A549 (cell line): ENCODE results near the gene BCAS1. TPM values are rescaled to one million over a fixed set of nuclear protein-coding genes. Genes with fewer than 3 reads are reported as not detected.

Source experiments
- ATAC-seq, 2 experiments: fragments of 200-7000 bp in 1 of 2; fragments of >200 bp in 1 of 2; cut with Nextera tagmentation in 1 of 2; cut with Tn5 transposase in 1 of 2; 3 replicates each; pipeline versions ENCODE4 v1.8.0 to v1.9.1; 2018 to 2020; ENCODE audit warnings: mild to moderate bottlenecking in 1 of 2, moderate library complexity in 1 of 2
- CTCF ChIA-PET: fragments of 300-600 bp; sonication (Branson Sonifier 250); formaldehyde crosslinking; extraction: SDS; loops from one replicate; lab custom pipeline; 2021; ENCODE audit warnings: antibody characterized with exemption, inconsistent platforms; lab: Yijun Ruan, JAX
- POLR2A ChIA-PET: fragments of 350-600 bp; formaldehyde crosslinking; extraction: SDS; loops from one replicate; lab custom pipeline; 2021; ENCODE audit warnings: antibody characterized with exemption, inconsistent platforms; lab: Yijun Ruan, JAX
- DNase-seq, 2 experiments: peaks; one replicate each; pipeline versions ENCODE4 v3.0.0 to v3.0.0-alpha.2; 2011 to 2016; ENCODE audit warnings: low read depth in 1 of 2, low spot score in 1 of 2
- FAIRE-seq: peaks from 2 replicates; lab custom pipeline; 2011; peaks lifted over from hg19 to GRCh38; lab: Jason Lieb, UNC
- H3K27ac ChIP-seq, 2 experiments: fragments of >200 bp; sonication (Bioruptor Twin); formaldehyde crosslinking; 3 replicates each; pipeline ENCODE4 v1.5.1; 2016 to 2017
- H3K4me1 ChIP-seq: fragments of >200 bp; sonication (Bioruptor Twin); formaldehyde crosslinking; 3 replicates; pipeline ENCODE4 v1.6.1; 2016
- H3K4me2 ChIP-seq: fragments of >200 bp; sonication (Bioruptor Twin); formaldehyde crosslinking; 3 replicates; pipeline ENCODE4 v1.6.1; 2016
- H3K4me3 ChIP-seq: fragments of >200 bp; sonication (Bioruptor Twin); formaldehyde crosslinking; 3 replicates; pipeline ENCODE4 v1.5.1; 2016
- H3K9me3 ChIP-seq: fragments of >200 bp; sonication (Bioruptor Twin); formaldehyde crosslinking; 3 replicates; pipeline ENCODE4 v1.6.1; 2016
- ATOH8 ChIP-seq: fragments of 250-450 bp; sonication (Bioruptor Pico); IDR thresholded peaks from 2 replicates; pipeline ENCODE4 v1.5.0; 2020; ENCODE audit warnings: low read depth, mild to moderate bottlenecking, moderate library complexity
- BHLHE40 ChIP-seq: IDR thresholded peaks from 2 replicates; pipeline ENCODE4 v1.6.1; 2012; ENCODE audit warnings: low read depth, low read length, inconsistent platforms
- CBX2 ChIP-seq: fragments of 200-600 bp; sonication (generic); IDR thresholded peaks from 2 replicates; pipeline ENCODE4 v1.6.1; 2016; ENCODE audit warnings: low read depth, mild to moderate bottlenecking, borderline replicate concordance
- CEBPB ChIP-seq, 2 experiments: fragments of >200 bp in 1 of 2; sonication (Bioruptor Twin) in 1 of 2; formaldehyde crosslinking in 1 of 2; IDR thresholded peaks; 2 replicates each; pipeline ENCODE4 v1.6.1; 2012 to 2016
- CHD2 ChIP-seq: fragments of 150-350 bp; IDR thresholded peaks from 2 replicates; pipeline ENCODE4 v1.6.1; 2014; ENCODE audit warnings: low read length; ENCODE audit not compliant: partially characterized antibody
- CHD4 ChIP-seq: fragments of 200-600 bp; sonication (generic); IDR thresholded peaks from 2 replicates; pipeline ENCODE4 v1.6.1; 2016; ENCODE audit warnings: antibody characterized with exemption, mild to moderate bottlenecking, borderline replicate concordance
- ELK1 ChIP-seq: fragments of 150-350 bp; IDR thresholded peaks from 2 replicates; pipeline ENCODE4 v1.6.1; 2014; ENCODE audit warnings: low read depth, mild to moderate bottlenecking, low read length
- FOSB ChIP-seq: fragments of 250-450 bp; sonication (Bioruptor Pico); IDR thresholded peaks from 2 replicates; pipeline ENCODE4 v1.5.0; 2020; ENCODE audit warnings: mild to moderate bottlenecking, moderate library complexity
- FOSL2 ChIP-seq, 2 experiments: fragments of 450-650 bp in 1 of 2; fragments of >200 bp in 1 of 2; sonication (Bioruptor Twin) in 1 of 2; formaldehyde crosslinking; IDR thresholded peaks; 2 replicates each; pipeline versions ENCODE4 v1.5.0 to v1.6.1; 2016 to 2020; ENCODE audit warnings: mild to moderate bottlenecking in 1 of 2, moderate library complexity in 1 of 2
- GATA3 ChIP-seq: IDR thresholded peaks from 2 replicates; pipeline ENCODE4 v1.6.1; 2012; ENCODE audit warnings: borderline replicate concordance
- HES2 ChIP-seq: fragments of >200 bp; sonication (Bioruptor Twin); formaldehyde crosslinking; IDR thresholded peaks from 2 replicates; pipeline ENCODE4 v1.6.1; 2016
- HEYL ChIP-seq: fragments of 250-450 bp; sonication (Bioruptor Pico); IDR thresholded peaks from 2 replicates; pipeline ENCODE4 v1.8.0; 2021; ENCODE audit warnings: mild to moderate bottlenecking, moderate library complexity
- HMGXB4 ChIP-seq: fragments of 250-450 bp; sonication (Bioruptor Pico); IDR thresholded peaks from 2 replicates; pipeline ENCODE4 v1.5.0; 2021; ENCODE audit warnings: mild to moderate bottlenecking, moderate library complexity, borderline replicate concordance
- HOXA7 ChIP-seq: fragments of 250-450 bp; sonication (Bioruptor Pico); IDR thresholded peaks from 2 replicates; pipeline ENCODE4 v1.5.0; 2020; ENCODE audit warnings: mild to moderate bottlenecking, moderate library complexity
- MAFK ChIP-seq: fragments of 450-650 bp; IDR thresholded peaks from 2 replicates; pipeline ENCODE4 v1.6.1; 2014; ENCODE audit not compliant: partially characterized antibody
- MAZ ChIP-seq: fragments of 150-350 bp; IDR thresholded peaks from 2 replicates; pipeline ENCODE4 v1.6.1; 2014; ENCODE audit warnings: antibody characterized with exemption, low read depth, low read length, borderline replicate concordance
- PBX3 ChIP-seq: IDR thresholded peaks from 2 replicates; pipeline ENCODE4 v1.6.1; 2012
- PHF8 ChIP-seq: fragments of 200-600 bp; sonication (generic); IDR thresholded peaks from 2 replicates; pipeline ENCODE4 v1.6.1; 2016; ENCODE audit warnings: low read depth, mild to moderate bottlenecking, antibody characterized with exemption, moderate library complexity, borderline replicate concordance
- RCOR1 ChIP-seq: fragments of 150-350 bp; IDR thresholded peaks from 2 replicates; pipeline ENCODE4 v1.6.1; 2014; ENCODE audit warnings: antibody characterized with exemption, low read length, low read depth
- RNF2 ChIP-seq: fragments of 200-600 bp; sonication (generic); IDR thresholded peaks from 2 replicates; pipeline ENCODE4 v1.6.1; 2016; ENCODE audit warnings: low read depth, mild to moderate bottlenecking, antibody characterized with exemption, moderate library complexity, borderline replicate concordance
- SMC3 ChIP-seq: fragments of >200 bp; sonication (Bioruptor Twin); formaldehyde crosslinking; IDR thresholded peaks from 3 replicates; pipeline ENCODE4 v1.6.1; 2018; ENCODE audit warnings: inconsistent platforms
- SREBF2 ChIP-seq: fragments of 450-650 bp; IDR thresholded peaks from 2 replicates; pipeline ENCODE4 v1.6.1; 2014; ENCODE audit warnings: mild to moderate bottlenecking, moderate library complexity
- ZC3H11A ChIP-seq: fragments of 450-650 bp; IDR thresholded peaks from 2 replicates; pipeline ENCODE4 v1.6.1; 2014; ENCODE audit warnings: antibody characterized with exemption, mild to moderate bottlenecking
- WGBS: methylation state at CpG from one replicate; pipeline ENCODE4 v1.1.6; 2017; ENCODE audit errors: missing lambda C conversion rate; 5-methylcytosine and 5-hydroxymethylcytosine counted together
- polyA plus RNA-seq, 4 experiments: library from polyadenylated mRNA; depleted of rRNA in 3 of 4; stranded (reverse); fragments of >200 nt; fragmentation: RNase III in 1 of 4; extraction: RNeasy Plus Mini Kit Qiagen cat#74134 plus additional on column Dnase treatment in 1 of 4; gene quantifications; 2 replicates in 3 of 4; 3 replicates in 1 of 4; pipeline ENCODE4 v1.2.3, GENCODE V29; 2011 to 2017

Gene BCAS1
- polyA plus RNA-seq, 2 of the 4 experiments (the other 2 are of a cell fraction), result 1.4 to 3.9 TPM

- WGBS, result 97% methylated on average over 4 of the region's 4 CpGs
- ATAC-seq, result no peak
- TF ChIP-seq CBX2 (no peak), HEYL (CRISPR knock-in tag) (no peak), ZC3H11A (no peak), MAZ (no peak), SMC3 (no peak), BHLHE40 (no peak), HOXA7 (CRISPR knock-in tag) (no peak), HES2 (no peak), CHD2 (no peak), SREBF2 (no peak), FOSB (CRISPR knock-in tag) (no peak), PBX3 (no peak), PHF8 (no peak), RNF2 (no peak), ELK1 (no peak), GATA3 (no peak), ATOH8 (no peak), RCOR1 (no peak)
Observed at GRCh38 chr20:53946106-53946505, 124.3 kb downstream of the BCAS1 start.

GRCh38 chr20:53945478-53945877 lies 124.9 kb downstream of the BCAS1 start:
- FAIRE-seq (no peak), ATAC-seq (no peak), DNase-seq (no peak)
- H3K9me3 ChIP-seq, result no peaks in the 10 kb centered on the region
- ChIA-PET CTCF (interaction anchor here (0.6 to 2.2 kb wide), 8 partner anchors 10 to 808 kb away, joined by 3 to 10 read pairs (median 4); no protein-coding TSS in a partner anchor), POLR2A (no interaction called here)
- no peak overlapping the region for H3K4me3 ChIP-seq
- no peak overlapping the region for H3K4me2 ChIP-seq
- 87% methylated on average over 2 of the region's 2 CpGs for WGBS
- TF ChIP-seq MAFK, result no peak
- TF ChIP-seq FOSL2 (IDR thresholded peaks at IDR 0.05), result no peak
- TF ChIP-seq FOSL2 (CRISPR knock-in tag; IDR thresholded peaks at IDR 0.05), result no peak
- no peak for TF ChIP-seq PBX3
- no peak for TF ChIP-seq CEBPB (IDR thresholded peaks at IDR 0.05)
- no peak for TF ChIP-seq CHD4
- no peak for TF ChIP-seq PHF8
- TF ChIP-seq HMGXB4, result no peak
- H3K27ac ChIP-seq, result no peak overlapping the region
- H3K4me1 ChIP-seq, result peaks cover 30% of the 10 kb centered on the region

More at GRCh38 chr20:53946106-53946505, 124.3 kb downstream of the BCAS1 start:
- ChIA-PET CTCF (interaction anchor here (1.9 to 2.2 kb wide), 2 partner anchors 10 to 116 kb away, joined by 5 to 10 read pairs; no protein-coding TSS in a partner anchor), POLR2A (no interaction called here)
- peaks cover 24% of the 10 kb centered on the region for H3K4me1 ChIP-seq
- no peak overlapping the region for H3K27ac ChIP-seq
- H3K4me3 ChIP-seq, result no peak overlapping the region
- no peak for DNase-seq
- H3K9me3 ChIP-seq, result no peaks in the 10 kb centered on the region
- FAIRE-seq, result no peak
- H3K4me2 ChIP-seq, result no peak overlapping the region
